Liver (tissue), 9 donors: ENCODE data around the gene MIB1. TPM values are rescaled to one million over a fixed set of nuclear protein-coding genes. Genes with fewer than 3 reads are reported as not detected.

Experiments used
- DNase-seq: peaks from one replicate; pipeline ENCODE4 v3.0.0-alpha.2; 2017; ENCODE audit warnings: low spot score
- H3K27ac ChIP-seq, 2 donors: one replicate each; pipeline ENCODE4 v1.7.0; 2013; ENCODE audit warnings: inconsistent platforms in 2 of 2, low read length in 2 of 2, control low read depth in 1 of 2, low read depth in 1 of 2, mild to moderate bottlenecking in 1 of 2
- H3K27me3 ChIP-seq, 4 donors: one replicate each; pipeline versions ENCODE4 v1.6.1 to v1.7.0; 2013; ENCODE audit warnings: low read length in 3 of 4, inconsistent platforms in 1 of 4, mild to moderate bottlenecking in 1 of 4, moderate library complexity in 1 of 4; ENCODE audit not compliant: control insufficient read depth in 4 of 4, insufficient read depth in 4 of 4
- H3K36me3 ChIP-seq, 4 donors: one replicate each; pipeline versions ENCODE4 v1.6.1 to v1.7.0; 2013; ENCODE audit warnings: low read length in 3 of 4, mild to moderate bottlenecking in 3 of 4, low read depth in 1 of 4, moderate library complexity in 1 of 4; ENCODE audit not compliant: control insufficient read depth in 4 of 4, insufficient read depth in 3 of 4
- H3K4me1 ChIP-seq, 4 donors: one replicate each; pipeline versions ENCODE4 v1.6.1 to v1.7.0; 2013; ENCODE audit warnings: low read length in 3 of 4, mild to moderate bottlenecking in 3 of 4, moderate library complexity in 1 of 4; ENCODE audit not compliant: control insufficient read depth in 4 of 4, insufficient read depth in 4 of 4
- H3K4me3 ChIP-seq, 3 donors: one replicate each; pipeline versions ENCODE4 v1.6.1 to v1.7.0; 2013; ENCODE audit warnings: low read length in 3 of 3, control low read depth in 1 of 3, low read depth in 1 of 3, mild to moderate bottlenecking in 1 of 3
- H3K9ac ChIP-seq, 2 donors: one replicate each; pipeline ENCODE4 v1.7.0; 2013; ENCODE audit warnings: low read length in 2 of 2, mild to moderate bottlenecking in 2 of 2, moderate library complexity in 2 of 2, control low read depth in 1 of 2, low read depth in 1 of 2
- H3K9me3 ChIP-seq, 4 donors: one replicate each; pipeline versions ENCODE4 v1.6.1 to v1.7.0; 2013; ENCODE audit warnings: low read length in 3 of 4; ENCODE audit not compliant: control insufficient read depth in 4 of 4
- EGR1 ChIP-seq, 2 donors: IDR thresholded peaks; 2 replicates each; pipeline ENCODE4 v1.6.1; 2016 to 2018; ENCODE audit warnings: antibody characterized with exemption in 2 of 2, low read depth in 2 of 2
- FOXA1 ChIP-seq: IDR thresholded peaks from 2 replicates; pipeline ENCODE4 v1.6.1; 2016; ENCODE audit warnings: antibody characterized with exemption
- FOXA2 ChIP-seq: IDR thresholded peaks from 2 replicates; pipeline ENCODE4 v1.6.1; 2016; ENCODE audit warnings: antibody characterized with exemption
- HNF4A ChIP-seq, 2 donors: conservative IDR thresholded peaks; 2 replicates each; pipeline ENCODE4 v1.6.1; 2016; ENCODE audit warnings: antibody characterized with exemption in 2 of 2, mild to moderate bottlenecking in 2 of 2
- HNF4G ChIP-seq: IDR thresholded peaks from 2 replicates; pipeline ENCODE4 v1.6.1; 2016; ENCODE audit warnings: antibody characterized with exemption
- JUND ChIP-seq, 2 donors: IDR thresholded peaks; 2 replicates each; pipeline ENCODE4 v1.6.1; 2016; ENCODE audit warnings: antibody characterized with exemption in 2 of 2
- MAX ChIP-seq: IDR thresholded peaks from 2 replicates; pipeline ENCODE4 v1.6.1; 2016; ENCODE audit warnings: antibody characterized with exemption
- NR2F2 ChIP-seq: IDR thresholded peaks from 2 replicates; pipeline ENCODE4 v1.6.1; 2016; ENCODE audit warnings: antibody characterized with exemption
- RAD21 ChIP-seq, 2 donors: IDR thresholded peaks; 2 replicates each; pipeline ENCODE4 v1.6.1; 2016; ENCODE audit warnings: antibody characterized with exemption in 2 of 2, mild to moderate bottlenecking in 2 of 2
- RXRA ChIP-seq, 2 donors: IDR thresholded peaks; 2 replicates each; pipeline ENCODE4 v1.6.1; 2017 to 2018; ENCODE audit warnings: antibody characterized with exemption in 2 of 2, mild to moderate bottlenecking in 1 of 2
- SP1 ChIP-seq: IDR thresholded peaks from 2 replicates; pipeline ENCODE4 v1.6.1; 2018; ENCODE audit warnings: antibody characterized with exemption, mild to moderate bottlenecking
- TAF1 ChIP-seq: conservative IDR thresholded peaks from 2 replicates; pipeline ENCODE4 v1.6.1; 2016; ENCODE audit warnings: antibody characterized with exemption, mild to moderate bottlenecking
- YY1 ChIP-seq: IDR thresholded peaks from 2 replicates; pipeline ENCODE4 v1.6.1; 2016; ENCODE audit warnings: antibody characterized with exemption, mild to moderate bottlenecking
- ZBTB33 ChIP-seq: IDR thresholded peaks from 2 replicates; pipeline ENCODE4 v1.6.1; 2016; ENCODE audit warnings: antibody characterized with exemption
- WGBS: extraction: QIAGEN DNeasy Blood & Tissue Kit; methylation state at CpG from one replicate; pipeline ENCODE4 v1.1.7; 2013; 5-methylcytosine and 5-hydroxymethylcytosine counted together
- polyA plus RNA-seq, 2 donors: library from polyadenylated mRNA; stranded (reverse) in 1 of 2; unstranded in 1 of 2; fragments of 200-250 nt in 1 of 2; fragments of >200 nt in 1 of 2; fragmentation: Nextera tagmentation in 1 of 2; extraction: Ambion mirVana in 1 of 2; gene quantifications; one replicate each; pipeline versions ENCODE4 v1.2.1 to v1.2.3, GENCODE V29; 2013 to 2015
- total RNA-seq, 2 donors: library from RNA; depleted of rRNA; stranded (reverse); fragments of >200 nt; gene quantifications; one replicate each; pipeline ENCODE4 v1.2.3, GENCODE V29; 2014
- TF ChIP-seq, protein P1 (sequence below): IDR thresholded peaks from 2 replicates; pipeline ENCODE4 v1.6.1; 2016; ENCODE audit warnings: antibody characterized with exemption, mild to moderate bottlenecking
- TF ChIP-seq, protein P2 (sequence below): IDR thresholded peaks from 2 replicates; pipeline ENCODE4 v1.6.1; 2016; ENCODE audit warnings: antibody characterized with exemption
- donor health status: healthy.
- donor health status: healthy.
- donor health status: healthy.
- donor health status: healthy.
- donor health status: healthy.

Gene MIB1
- total and polyA plus RNA-seq, 4 donors: 2.7 to 29.6 (median 14.9) TPM

GRCh38 chr18:21742315-21742687 lies 1.7 kb downstream of the MIB1 start:
- Histone ChIP-seq H3K27me3 (no peaks in the 10 kb centered on the region), H3K27ac (no peak overlapping the region), H3K36me3 (no peaks in the 10 kb centered on the region), H3K9me3 (no peaks in the 10 kb centered on the region), H3K4me1 (peaks cover 2 to 13% (median 11%) of the 10 kb centered on the region in 4 donors), H3K9ac (no peak overlapping the region), H3K4me3 (peak overlapping the region in 1 of 3 donors; percentile 94)
- TF ChIP-seq HNF4A (conservative IDR thresholded peaks at IDR 0.05): no peak
- TF ChIP-seq MAX: no peak
- 82% methylated on average over 5 of the region's 5 CpGs for WGBS
- no peak for DNase-seq

DNA sequence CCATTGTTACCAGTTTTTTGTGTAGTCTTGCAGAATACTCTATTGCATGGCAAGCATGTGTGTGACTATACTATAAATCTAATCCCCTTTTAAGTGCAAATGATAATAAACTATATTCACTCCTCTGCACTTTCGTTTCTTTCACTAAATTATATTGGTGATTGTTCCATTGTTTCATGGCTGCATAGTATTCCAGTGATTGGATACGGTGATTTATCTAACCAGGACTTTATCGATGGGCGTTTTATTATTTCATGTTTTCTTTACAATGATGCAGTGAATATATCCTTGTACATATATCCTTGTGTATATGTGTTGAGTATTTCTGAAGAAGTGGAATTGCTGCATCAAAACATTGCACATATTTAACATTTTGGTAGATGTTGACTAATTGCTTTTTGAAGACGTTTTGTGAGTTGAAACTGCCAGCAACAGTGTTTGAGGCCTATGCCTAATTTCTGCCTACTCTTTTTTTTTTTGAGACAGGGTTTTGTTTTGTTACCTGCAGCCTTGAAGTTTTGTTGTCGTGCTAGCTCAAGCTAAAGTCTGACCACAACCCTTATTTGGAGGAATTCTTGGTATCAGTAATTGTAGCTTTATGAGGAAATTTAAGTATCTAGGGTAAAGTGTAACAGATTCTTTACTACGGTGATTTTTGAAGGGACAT lies 2.7 kb downstream of the MIB1 start:
- H3K9ac ChIP-seq: no peak overlapping the region
- WGBS: 86% methylated on average over 7 of the region's 7 CpGs
- no peak overlapping the region for H3K27ac ChIP-seq
- no peaks in the 10 kb centered on the region for H3K27me3 ChIP-seq
- H3K4me3 ChIP-seq: no peak overlapping the region
- no peaks in the 10 kb centered on the region for H3K36me3 ChIP-seq
- H3K9me3 ChIP-seq: no peaks in the 10 kb centered on the region
- no peak for DNase-seq
- TF ChIP-seq, protein P1, sequence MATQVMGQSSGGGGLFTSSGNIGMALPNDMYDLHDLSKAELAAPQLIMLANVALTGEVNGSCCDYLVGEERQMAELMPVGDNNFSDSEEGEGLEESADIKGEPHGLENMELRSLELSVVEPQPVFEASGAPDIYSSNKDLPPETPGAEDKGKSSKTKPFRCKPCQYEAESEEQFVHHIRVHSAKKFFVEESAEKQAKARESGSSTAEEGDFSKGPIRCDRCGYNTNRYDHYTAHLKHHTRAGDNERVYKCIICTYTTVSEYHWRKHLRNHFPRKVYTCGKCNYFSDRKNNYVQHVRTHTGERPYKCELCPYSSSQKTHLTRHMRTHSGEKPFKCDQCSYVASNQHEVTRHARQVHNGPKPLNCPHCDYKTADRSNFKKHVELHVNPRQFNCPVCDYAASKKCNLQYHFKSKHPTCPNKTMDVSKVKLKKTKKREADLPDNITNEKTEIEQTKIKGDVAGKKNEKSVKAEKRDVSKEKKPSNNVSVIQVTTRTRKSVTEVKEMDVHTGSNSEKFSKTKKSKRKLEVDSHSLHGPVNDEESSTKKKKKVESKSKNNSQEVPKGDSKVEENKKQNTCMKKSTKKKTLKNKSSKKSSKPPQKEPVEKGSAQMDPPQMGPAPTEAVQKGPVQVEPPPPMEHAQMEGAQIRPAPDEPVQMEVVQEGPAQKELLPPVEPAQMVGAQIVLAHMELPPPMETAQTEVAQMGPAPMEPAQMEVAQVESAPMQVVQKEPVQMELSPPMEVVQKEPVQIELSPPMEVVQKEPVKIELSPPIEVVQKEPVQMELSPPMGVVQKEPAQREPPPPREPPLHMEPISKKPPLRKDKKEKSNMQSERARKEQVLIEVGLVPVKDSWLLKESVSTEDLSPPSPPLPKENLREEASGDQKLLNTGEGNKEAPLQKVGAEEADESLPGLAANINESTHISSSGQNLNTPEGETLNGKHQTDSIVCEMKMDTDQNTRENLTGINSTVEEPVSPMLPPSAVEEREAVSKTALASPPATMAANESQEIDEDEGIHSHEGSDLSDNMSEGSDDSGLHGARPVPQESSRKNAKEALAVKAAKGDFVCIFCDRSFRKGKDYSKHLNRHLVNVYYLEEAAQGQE: no peak
- TF ChIP-seq EGR1 (IDR thresholded peaks at IDR 0.05; ENCODE audit: low read depth in 2 of 2): no peak
- no peak for TF ChIP-seq SP1
- no peak for TF ChIP-seq RAD21 (IDR thresholded peaks at IDR 0.05)
- no peak for TF ChIP-seq NR2F2
- TF ChIP-seq HNF4G: no peak
- no peak for TF ChIP-seq RXRA (IDR thresholded peaks at IDR 0.05)
- TF ChIP-seq, protein P2, sequence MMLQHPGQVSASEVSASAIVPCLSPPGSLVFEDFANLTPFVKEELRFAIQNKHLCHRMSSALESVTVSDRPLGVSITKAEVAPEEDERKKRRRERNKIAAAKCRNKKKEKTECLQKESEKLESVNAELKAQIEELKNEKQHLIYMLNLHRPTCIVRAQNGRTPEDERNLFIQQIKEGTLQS: no peak
- no peak for TF ChIP-seq JUND (IDR thresholded peaks at IDR 0.05)
- no peak for TF ChIP-seq TAF1
- no peak for TF ChIP-seq HNF4A (conservative IDR thresholded peaks at IDR 0.05)
- no peak for TF ChIP-seq YY1
- TF ChIP-seq FOXA2: no peak
- TF ChIP-seq ZBTB33: no peak
- no peak for TF ChIP-seq FOXA1
- H3K4me1 ChIP-seq: peaks cover 2 to 16% (median 11%) of the 10 kb centered on the region in 4 donors
